Osteoblast (primary cell): ENCODE results near the gene ALPP. TPM values are rescaled to one million over a fixed set of nuclear protein-coding genes. Genes with fewer than 3 reads are reported as not detected.
"Not testable (repeated sequence)": the region's sequence is repeated elsewhere in the genome, so short reads cannot be mapped to it uniquely, and the experiment has no call there.

Source experiments
- DNase-seq: peaks from one replicate; pipeline ENCODE4 v3.0.0; 2011; ENCODE audit warnings: low spot score, mixed read lengths; ENCODE audit not compliant: insufficient read length; ENCODE audit errors: missing footprints
- H2AFZ ChIP-seq: 2 replicates; pipeline ENCODE4 v1.6.0; 2011; ENCODE audit warnings: mild to moderate bottlenecking, low read length
- H3K27ac ChIP-seq: 2 replicates; pipeline ENCODE4 v1.5.1; 2011; ENCODE audit warnings: mild to moderate bottlenecking, low read depth, low read length, moderate library complexity
- H3K27me3 ChIP-seq: 2 replicates; pipeline ENCODE4 v1.6.0; 2012; ENCODE audit warnings: mild to moderate bottlenecking, control low read depth, inconsistent platforms, low read length, moderate library complexity; ENCODE audit not compliant: insufficient read depth
- H3K36me3 ChIP-seq: 2 replicates; pipeline ENCODE4 v1.5.1; 2011; ENCODE audit warnings: mild to moderate bottlenecking, low read length, control low read depth, moderate library complexity; ENCODE audit not compliant: insufficient read depth
- H3K4me1 ChIP-seq: 2 replicates; pipeline ENCODE4 v1.5.1; 2011; ENCODE audit warnings: mild to moderate bottlenecking, low read length, control low read depth, moderate library complexity; ENCODE audit not compliant: insufficient read depth
- H3K4me2 ChIP-seq: 2 replicates; pipeline ENCODE4 v1.6.0; 2011; ENCODE audit warnings: mild to moderate bottlenecking, low read length; ENCODE audit not compliant: insufficient read depth
- H3K4me3 ChIP-seq: fragments of 200-600 bp; sonication (generic); 3 replicates; pipeline ENCODE4 v1.5.1; 2012; ENCODE audit warnings: mild to moderate bottlenecking, low read length, inconsistent platforms; ENCODE audit not compliant: insufficient read depth
- H3K79me2 ChIP-seq: 2 replicates; pipeline ENCODE4 v1.6.0; 2012; ENCODE audit warnings: mild to moderate bottlenecking, low read length, control low read depth, inconsistent platforms; ENCODE audit not compliant: insufficient read depth
- H3K9me3 ChIP-seq: 2 replicates; pipeline ENCODE4 v1.5.1; 2011; ENCODE audit warnings: low read depth, low read length, control low read depth
- H4K20me1 ChIP-seq: 2 replicates; pipeline ENCODE4 v1.6.0; 2012; ENCODE audit warnings: mild to moderate bottlenecking, low read length, control low read depth; ENCODE audit not compliant: insufficient read depth
- CTCF ChIP-seq: IDR thresholded peaks from 2 replicates; pipeline ENCODE4 v1.5.1; 2011; ENCODE audit warnings: mild to moderate bottlenecking, low read depth, low read length, moderate library complexity; ENCODE audit errors: extremely low read depth
- small RNA-seq: library from RNA; depleted of rRNA; stranded (forward); fragments of <200 nt; gene quantifications from one replicate; pipeline ENCODE3, GENCODE V24; 2012
- total RNA-seq: library from RNA; depleted of rRNA; stranded (reverse); fragments of >200 nt; gene quantifications from 2 replicates; pipeline ENCODE4 v1.2.3, GENCODE V29; 2012

Gene ALPP
- total RNA-seq, 1 donor, result not detected

- Histone ChIP-seq H3K27me3 (peaks cover 69% of the 10 kb centered on the region), H3K27ac (no peak overlapping the region), H3K4me2 (no peak overlapping the region), H3K36me3 (no peaks in the 10 kb centered on the region), H3K79me2 (no peaks in the 10 kb centered on the region), H3K4me1 (no peaks in the 10 kb centered on the region), H4K20me1 (no peaks in the 10 kb centered on the region), H3K4me3 (no peak overlapping the region), H3K9me3 (no peaks in the 10 kb centered on the region), H2AFZ (no peak overlapping the region)
- DNase-seq, result peak; percentile 42
- no peak for TF ChIP-seq CTCF
Observed at GRCh38 chr2:232422051-232422450, 43.5 kb downstream of the ALPP start.

GRCh38 chr2:232422996-232423395 is 44.4 kb downstream of the ALPP start:
- not testable (repeated sequence) for H3K27ac ChIP-seq, H3K4me3 ChIP-seq, H3K9me3 ChIP-seq, DNase-seq, H3K4me1 ChIP-seq, H4K20me1 ChIP-seq, H3K79me2 ChIP-seq, H3K4me2 ChIP-seq, H3K36me3 ChIP-seq, H2AFZ ChIP-seq
- H3K27me3 ChIP-seq, result peaks cover 63% of the 10 kb centered on the region

GRCh38 chr2:232423407-232423806 is 44.9 kb downstream of the ALPP start:
- H3K27ac ChIP-seq, H3K36me3 ChIP-seq, DNase-seq, H3K9me3 ChIP-seq, H3K4me3 ChIP-seq, H4K20me1 ChIP-seq, H3K79me2 ChIP-seq, H3K4me2 ChIP-seq, H2AFZ ChIP-seq, H3K4me1 ChIP-seq: not testable (repeated sequence)
- peaks cover 59% of the 10 kb centered on the region for H3K27me3 ChIP-seq

GRCh38 chr2:232431705-232432590 is 53.4 kb downstream of the ALPP start:
- DNase-seq, result peak; percentile 65
- H3K36me3 ChIP-seq, result no peaks in the 10 kb centered on the region
- no peaks in the 10 kb centered on the region for H3K4me1 ChIP-seq
- H3K27me3 ChIP-seq, result peaks cover 3% of the 10 kb centered on the region
- H2AFZ ChIP-seq, result no peak overlapping the region
- H3K27ac ChIP-seq, result no peak overlapping the region
- H4K20me1 ChIP-seq, result no peaks in the 10 kb centered on the region
- no peak for TF ChIP-seq CTCF
- no peaks in the 10 kb centered on the region for H3K79me2 ChIP-seq
- H3K4me3 ChIP-seq, result no peak overlapping the region
- H3K4me2 ChIP-seq, result no peak overlapping the region
- no peaks in the 10 kb centered on the region for H3K9me3 ChIP-seq

Small RNAs within 50 kb of the gene (small RNA-seq; reads per million reads assigned to genes)
- gene AC068134.3, result not detected
- gene AC068134.4, result not detected

Other genes starting within 250 kb of the ALPP start
- not detected in 2 replicates for gene ALPG, start 28.1 kb downstream of the ALPP start, total RNA-seq
- not detected in 2 replicates for gene ALPI, start 77.4 kb downstream of the ALPP start, total RNA-seq
- gene ECEL1, start 109.1 kb downstream of the ALPP start, total RNA-seq, result not detected in 2 replicates
- gene PRSS56, start 141.6 kb downstream of the ALPP start, total RNA-seq, result not detected in 2 replicates
- gene CHRND, start 147.4 kb downstream of the ALPP start, total RNA-seq, result not detected in 2 replicates
- not detected in 2 replicates for gene CHRNG, start 160.9 kb downstream of the ALPP start, total RNA-seq
- 5.8 and 6.8 TPM in 2 replicates for gene TIGD1, start 171.8 kb downstream of the ALPP start, total RNA-seq
- 70.6 and 83.7 TPM in 2 replicates for gene EIF4E2, start 171.9 kb downstream of the ALPP start, total RNA-seq